ENCODE measurements around the gene RUSF1. TPM values are rescaled to one million over a fixed set of nuclear protein-coding genes. Genes with fewer than 3 reads are reported as not detected.

The RUSF1 gene
- total and polyA plus RNA-seq, 10 of the 15 experiments (the other 5 are each of a cell fraction or from before 2014, with no cell fraction given), result 0.20 to 46.3 (median 29.7) TPM

GRCh38 chr16:31501966-31502348 is 6.2 kb downstream of the RUSF1 start:
- no TSS peak for BruUV-seq (replicated peaks)

More at GRCh38 chr16:31501966-31502348, 6.2 kb downstream of the RUSF1 start:
- peaks cover 14% of the 10 kb centered on the region for H3K4me1 ChIP-seq (ENCODE audit: control insufficient read depth, insufficient read depth, low read length)
- 95% methylated on average over 4 of the region's 4 CpGs for WGBS (ENCODE audit: insufficient coverage, insufficient replicate concordance, low lambda C conversion rate, missing lambda C conversion rate)
- H3K27ac ChIP-seq (ENCODE audit: control insufficient read depth, insufficient read depth), result no peak overlapping the region
- H3K36me3 ChIP-seq (ENCODE audit: control insufficient read depth in 2 of 2, insufficient read depth in 2 of 2, low read length in 1 of 2), result no peaks in the 10 kb centered on the region; a peak in 1 of 4 replicates
- no peak overlapping the region for H3K4me2 ChIP-seq (ENCODE audit: control insufficient read depth, insufficient read depth)
- no peaks in the 10 kb centered on the region for H3K27me3 ChIP-seq (replicated peaks in 1 of 2; ENCODE audit: control insufficient read depth in 2 of 2, insufficient read depth in 2 of 2, low read length in 1 of 2)
- no peak for ATAC-seq
- no peaks in the 10 kb centered on the region for H4K20me1 ChIP-seq (ENCODE audit: control insufficient read depth, insufficient read depth)
- no peak overlapping the region for H3K4me3 ChIP-seq
- intact Hi-C loops (cut with micrococcal nuclease; ENCODE audit: unreplicated experiment), result loop anchor here (10.0 kb wide), 1 partner anchor 63 kb away; no protein-coding TSS in a partner anchor
- ChIA-PET SMC1A (ENCODE audit: uncharacterized antibody, unreplicated experiment) (no interaction called here), CTCF (interaction anchor here (1.2 to 1.6 kb wide), 2 partner anchors 41 to 211 kb away, joined by 3 to 4 read pairs; a partner anchor contains a TSS), RAD21 (ENCODE audit: unreplicated experiment) (no interaction called here), POLR2A (interaction anchor here (0.6 to 1.0 kb wide), 2 partner anchors 12 to 42 kb away, joined by 3 to 4 read pairs; no protein-coding TSS in a partner anchor)
- peaks cover 4% of the 10 kb centered on the region; the same call in 1 of the 2 replicates for H3K79me2 ChIP-seq (ENCODE audit: control insufficient read depth, insufficient read depth, low read length)
- H2AFZ ChIP-seq (ENCODE audit: control insufficient read depth, low read depth, low read length), result no peak overlapping the region
- H3K9me3 ChIP-seq (replicated peaks; ENCODE audit: control insufficient read depth, insufficient read depth, low read length), result no peaks in the 10 kb centered on the region
- no peak for TF ChIP-seq ZBTB33 (IDR thresholded peaks at IDR 0.05)
- no peak for TF ChIP-seq SPI1 (IDR thresholded peaks at IDR 0.05; ENCODE audit: borderline replicate concordance, insufficient read depth, low read depth, low read length)
- no peak for TF ChIP-seq SMC3 (IDR thresholded peaks at IDR 0.05; ENCODE audit: borderline replicate concordance, low read length)
- TF ChIP-seq, protein P1, sequence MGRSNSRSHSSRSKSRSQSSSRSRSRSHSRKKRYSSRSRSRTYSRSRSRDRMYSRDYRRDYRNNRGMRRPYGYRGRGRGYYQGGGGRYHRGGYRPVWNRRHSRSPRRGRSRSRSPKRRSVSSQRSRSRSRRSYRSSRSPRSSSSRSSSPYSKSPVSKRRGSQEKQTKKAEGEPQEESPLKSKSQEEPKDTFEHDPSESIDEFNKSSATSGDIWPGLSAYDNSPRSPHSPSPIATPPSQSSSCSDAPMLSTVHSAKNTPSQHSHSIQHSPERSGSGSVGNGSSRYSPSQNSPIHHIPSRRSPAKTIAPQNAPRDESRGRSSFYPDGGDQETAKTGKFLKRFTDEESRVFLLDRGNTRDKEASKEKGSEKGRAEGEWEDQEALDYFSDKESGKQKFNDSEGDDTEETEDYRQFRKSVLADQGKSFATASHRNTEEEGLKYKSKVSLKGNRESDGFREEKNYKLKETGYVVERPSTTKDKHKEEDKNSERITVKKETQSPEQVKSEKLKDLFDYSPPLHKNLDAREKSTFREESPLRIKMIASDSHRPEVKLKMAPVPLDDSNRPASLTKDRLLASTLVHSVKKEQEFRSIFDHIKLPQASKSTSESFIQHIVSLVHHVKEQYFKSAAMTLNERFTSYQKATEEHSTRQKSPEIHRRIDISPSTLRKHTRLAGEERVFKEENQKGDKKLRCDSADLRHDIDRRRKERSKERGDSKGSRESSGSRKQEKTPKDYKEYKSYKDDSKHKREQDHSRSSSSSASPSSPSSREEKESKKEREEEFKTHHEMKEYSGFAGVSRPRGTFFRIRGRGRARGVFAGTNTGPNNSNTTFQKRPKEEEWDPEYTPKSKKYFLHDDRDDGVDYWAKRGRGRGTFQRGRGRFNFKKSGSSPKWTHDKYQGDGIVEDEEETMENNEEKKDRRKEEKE (IDR thresholded peaks at IDR 0.05), result no peak
- no peak for TF ChIP-seq KDM1A (IDR thresholded peaks at IDR 0.05; ENCODE audit: borderline replicate concordance)
- TF ChIP-seq POU2F2 (IDR thresholded peaks at IDR 0.05; ENCODE audit: borderline replicate concordance, low read depth, low read length), result no peak
- TF ChIP-seq ZBTB40 (IDR thresholded peaks at IDR 0.05; ENCODE audit: borderline replicate concordance), result no peak
- TF ChIP-seq BACH1 (IDR thresholded peaks at IDR 0.05; ENCODE audit: borderline replicate concordance), result no peak
- TF ChIP-seq, protein P2, sequence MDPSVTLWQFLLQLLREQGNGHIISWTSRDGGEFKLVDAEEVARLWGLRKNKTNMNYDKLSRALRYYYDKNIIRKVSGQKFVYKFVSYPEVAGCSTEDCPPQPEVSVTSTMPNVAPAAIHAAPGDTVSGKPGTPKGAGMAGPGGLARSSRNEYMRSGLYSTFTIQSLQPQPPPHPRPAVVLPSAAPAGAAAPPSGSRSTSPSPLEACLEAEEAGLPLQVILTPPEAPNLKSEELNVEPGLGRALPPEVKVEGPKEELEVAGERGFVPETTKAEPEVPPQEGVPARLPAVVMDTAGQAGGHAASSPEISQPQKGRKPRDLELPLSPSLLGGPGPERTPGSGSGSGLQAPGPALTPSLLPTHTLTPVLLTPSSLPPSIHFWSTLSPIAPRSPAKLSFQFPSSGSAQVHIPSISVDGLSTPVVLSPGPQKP (IDR thresholded peaks at IDR 0.05; ENCODE audit: low read depth, low read length), result no peak
- in situ Hi-C loops (cut with MboI), result no loop called here
- no peak for FAIRE-seq
- no peak for DNase-seq (ENCODE audit: low read depth, low spot score)
- H3K9ac ChIP-seq (ENCODE audit: control insufficient read depth, insufficient read depth, low read length), result no peak overlapping the region

Data from GM12878 (cell line).